Occipital lobe (tissue), 2 donors: Measurements from ENCODE around the gene IFI35. TPM values are rescaled to one million over a fixed set of nuclear protein-coding genes. Genes with fewer than 3 reads are reported as not detected.
"Not testable (repeated sequence)": the region's sequence is repeated elsewhere in the genome, so short reads cannot be mapped to it uniquely, and the experiment has no call there.

ENCODE experiments used
- DNase-seq: peaks from one replicate; lab custom pipeline; 2025; lab: John Stamatoyannopoulos, UW
- total RNA-seq: library from RNA; depleted of rRNA; stranded (reverse); fragments of >200 nt; gene quantifications from one replicate; pipeline ENCODE4 v1.2.3, GENCODE V29; 2014

The IFI35 gene
- total RNA-seq, 1 donor from 2014 or later: 2.5 TPM

GRCh38 chr17:43021741-43022512 lies 15.3 kb downstream of the IFI35 start, which contains the start of gene VAT1:
TSS of gene VAT1 (minus strand) at chr17:43022385. CDS start at chr17:43022322, 63 bp downstream.
- peak; percentile 62 for DNase-seq

- peak; percentile 82 for DNase-seq
Measured at GRCh38 chr17:43024407-43025289, 18.1 kb downstream of the IFI35 start, which contains the start of gene RND2. TSS of gene RND2 (plus strand) at chr17:43025231. CDS start at chr17:43025348, 117 bp downstream.

GRCh38 chr17:43025290-43025657 lies 18.7 kb downstream of the IFI35 start:
- no peak for DNase-seq

GRCh38 chr17:43025766-43026537 lies 19.4 kb downstream of the IFI35 start:
- DNase-seq: no peak

GRCh38 chr17:43026595-43026994 lies 20.0 kb downstream of the IFI35 start:
- no peak for DNase-seq

GRCh38 chr17:43027091-43028032 lies 20.8 kb downstream of the IFI35 start:
- no peak for DNase-seq

GRCh38 chr17:43028221-43028861 lies 21.8 kb downstream of the IFI35 start:
- no peak for DNase-seq

GRCh38 chr17:43030137-43030767 lies 23.7 kb downstream of the IFI35 start:
- no peak for DNase-seq

- no peak for DNase-seq
Measured at GRCh38 chr17:43031666-43032065, 25.1 kb downstream of the IFI35 start.

- no peak for DNase-seq
Measured at GRCh38 chr17:43033948-43034881, 27.6 kb downstream of the IFI35 start.

- no peak for DNase-seq
Measured at GRCh38 chr17:43034894-43035293, 28.3 kb downstream of the IFI35 start.

GRCh38 chr17:43039646-43040045 lies 33.1 kb downstream of the IFI35 start:
- DNase-seq: no peak

- no peak for DNase-seq
Measured at GRCh38 chr17:43040655-43041054, 34.1 kb downstream of the IFI35 start.

GRCh38 chr17:43042025-43042628 lies 35.5 kb downstream of the IFI35 start:
- no peak for DNase-seq

- no peak for DNase-seq
Measured at GRCh38 chr17:43043307-43043706, 36.7 kb downstream of the IFI35 start.

GRCh38 chr17:43044024-43044423 lies 37.4 kb downstream of the IFI35 start:
- no peak for DNase-seq

GRCh38 chr17:43051969-43052368 lies 45.4 kb downstream of the IFI35 start:
- no peak for DNase-seq

GRCh38 chr17:43053008-43053407 lies 46.4 kb downstream of the IFI35 start:
- not testable (repeated sequence) for DNase-seq
